NAMALWA (cell line): ENCODE results near the gene OR2V1.
A peak's percentile ranks its signal among the peaks of the same experiment; 100 is the strongest.
"Not testable (repeated sequence)": the region's sequence is repeated elsewhere in the genome, so short reads cannot be mapped to it uniquely, and the experiment has no call there.

Experiments
- DNase-seq: peaks from one replicate; pipeline ENCODE4 v3.0.0-alpha.2; 2015; ENCODE audit warnings: low spot score

The OR2V1 gene

GRCh38 chr5:181160152-181160754 is 29.3 kb upstream of the OR2V1 start:
- peak; percentile 79 for DNase-seq

DNA sequence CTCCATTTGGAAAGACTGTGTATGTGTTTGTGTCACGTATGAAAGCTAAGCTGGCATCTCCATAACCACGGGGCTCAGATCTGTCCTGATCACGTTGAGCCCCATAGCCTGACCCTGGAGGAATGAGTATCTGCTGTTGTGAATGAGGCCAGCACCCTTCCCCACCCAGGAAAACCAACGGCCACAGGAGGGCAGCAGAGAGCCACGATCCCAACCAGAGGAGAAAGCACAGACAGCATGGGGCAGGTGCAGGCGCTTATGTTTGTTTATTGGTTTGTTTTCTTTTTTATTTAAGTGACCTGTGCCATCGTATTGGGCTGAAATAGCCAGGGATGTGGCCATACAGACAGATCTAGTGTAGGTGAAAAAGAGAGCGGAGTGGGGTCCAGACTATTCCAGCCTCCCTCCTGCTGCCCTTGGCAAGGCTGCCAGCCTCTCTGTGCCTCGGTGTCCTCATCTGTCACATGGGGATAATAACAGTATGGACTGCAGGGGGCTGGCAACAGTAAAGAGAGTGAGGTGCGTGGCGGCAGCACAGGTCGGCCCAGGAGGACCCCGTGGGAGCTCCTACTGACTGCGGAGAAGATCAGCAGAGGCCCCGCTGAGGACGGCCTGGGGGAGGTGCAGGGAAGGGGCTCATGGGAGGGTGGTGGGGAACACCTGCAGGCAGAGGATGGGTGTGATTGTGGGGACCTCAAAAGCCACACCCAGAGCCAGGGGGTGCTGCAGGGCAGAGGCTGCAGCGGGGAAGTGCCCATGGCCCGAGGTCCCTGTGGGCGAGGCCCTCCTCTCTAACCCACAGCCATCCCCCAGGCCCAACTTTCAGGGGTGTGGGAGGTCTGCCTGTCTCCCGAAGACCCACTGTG is 28.6 kb upstream of the OR2V1 start:
- peak; percentile 96 for DNase-seq

- no peak for DNase-seq
These were observed 27.9 kb upstream of the OR2V1 start for GRCh38 chr5:181158869-181159268.

DNA sequence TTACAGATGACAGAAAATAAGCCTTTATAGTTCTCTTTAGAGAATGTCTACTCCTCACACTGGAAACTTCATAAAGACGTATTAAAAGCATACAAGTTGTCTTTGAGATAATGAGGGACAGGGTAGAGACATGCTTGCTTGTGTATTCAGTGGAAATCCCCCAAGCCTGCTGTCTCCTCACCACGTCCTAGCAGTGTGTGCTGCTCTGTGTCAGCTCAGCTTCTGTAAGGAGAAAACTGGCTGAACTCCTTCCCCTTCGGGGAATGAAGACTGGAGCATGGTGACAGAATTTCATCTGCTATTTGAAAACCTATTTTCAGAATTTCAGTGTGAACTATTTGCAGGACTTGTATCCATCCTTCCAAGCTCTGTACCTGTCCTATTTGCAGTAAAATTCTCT is 25.8 kb upstream of the OR2V1 start:
- no peak for DNase-seq

DNA sequence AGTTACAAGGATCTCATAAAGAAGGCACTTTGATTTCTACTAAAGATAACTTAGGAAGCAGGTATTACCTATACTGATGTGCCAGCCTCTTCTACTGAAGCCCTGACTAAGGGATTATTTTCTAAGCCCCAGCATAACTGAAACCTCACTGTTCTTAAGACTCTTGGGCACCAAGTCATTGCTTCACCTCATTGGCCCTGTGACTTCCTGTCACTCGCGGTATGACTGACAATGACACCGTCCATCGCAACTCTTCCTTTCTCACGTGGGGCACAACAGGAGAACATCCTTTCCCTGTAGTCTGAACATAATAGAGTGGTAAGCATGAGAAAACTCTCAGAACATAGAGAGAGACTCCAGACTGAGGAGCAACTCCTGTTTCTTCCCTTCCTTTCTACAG is 22.8 kb upstream of the OR2V1 start:
- DNase-seq: no peak

DNA sequence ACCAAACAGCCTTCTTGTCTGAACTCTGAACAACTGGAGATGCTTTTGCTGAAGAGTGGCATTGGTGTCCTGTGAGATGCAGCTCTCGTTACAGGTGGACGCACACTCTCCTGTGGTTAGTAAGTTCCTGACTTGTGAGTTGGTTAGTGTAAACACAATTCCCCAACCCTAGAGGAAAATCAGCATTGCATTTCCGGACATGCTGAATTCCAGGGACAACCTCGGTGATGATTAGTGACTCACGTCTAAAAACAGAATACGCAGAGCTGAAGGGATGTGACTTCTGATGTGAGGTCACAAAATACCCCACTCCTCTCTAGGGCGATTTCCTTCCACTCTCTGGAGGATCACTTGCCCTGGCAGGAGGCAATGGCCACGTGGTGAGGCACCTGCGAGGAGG is 21.4 kb upstream of the OR2V1 start:
- DNase-seq: no peak

DNA sequence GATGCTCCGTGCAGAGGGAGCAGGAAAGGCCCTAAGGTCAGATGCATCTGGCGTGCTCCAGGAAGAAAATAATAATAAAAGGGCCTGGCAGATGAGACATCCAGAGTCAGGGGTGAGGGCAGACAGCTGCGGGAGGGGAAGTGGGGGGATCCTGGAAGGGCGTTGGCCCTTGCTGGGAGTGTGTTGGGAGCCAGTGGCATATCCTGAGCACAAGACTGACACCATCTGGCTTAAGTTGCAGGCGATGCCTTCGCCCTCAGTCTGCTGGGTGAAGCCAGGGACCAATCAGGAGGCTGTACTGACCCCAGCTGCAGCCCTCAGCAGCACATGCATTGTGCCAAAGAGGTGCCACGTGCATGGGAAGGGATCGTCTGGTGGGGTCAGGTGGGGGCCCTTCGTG is 20.2 kb upstream of the OR2V1 start:
- no peak for DNase-seq

DNA sequence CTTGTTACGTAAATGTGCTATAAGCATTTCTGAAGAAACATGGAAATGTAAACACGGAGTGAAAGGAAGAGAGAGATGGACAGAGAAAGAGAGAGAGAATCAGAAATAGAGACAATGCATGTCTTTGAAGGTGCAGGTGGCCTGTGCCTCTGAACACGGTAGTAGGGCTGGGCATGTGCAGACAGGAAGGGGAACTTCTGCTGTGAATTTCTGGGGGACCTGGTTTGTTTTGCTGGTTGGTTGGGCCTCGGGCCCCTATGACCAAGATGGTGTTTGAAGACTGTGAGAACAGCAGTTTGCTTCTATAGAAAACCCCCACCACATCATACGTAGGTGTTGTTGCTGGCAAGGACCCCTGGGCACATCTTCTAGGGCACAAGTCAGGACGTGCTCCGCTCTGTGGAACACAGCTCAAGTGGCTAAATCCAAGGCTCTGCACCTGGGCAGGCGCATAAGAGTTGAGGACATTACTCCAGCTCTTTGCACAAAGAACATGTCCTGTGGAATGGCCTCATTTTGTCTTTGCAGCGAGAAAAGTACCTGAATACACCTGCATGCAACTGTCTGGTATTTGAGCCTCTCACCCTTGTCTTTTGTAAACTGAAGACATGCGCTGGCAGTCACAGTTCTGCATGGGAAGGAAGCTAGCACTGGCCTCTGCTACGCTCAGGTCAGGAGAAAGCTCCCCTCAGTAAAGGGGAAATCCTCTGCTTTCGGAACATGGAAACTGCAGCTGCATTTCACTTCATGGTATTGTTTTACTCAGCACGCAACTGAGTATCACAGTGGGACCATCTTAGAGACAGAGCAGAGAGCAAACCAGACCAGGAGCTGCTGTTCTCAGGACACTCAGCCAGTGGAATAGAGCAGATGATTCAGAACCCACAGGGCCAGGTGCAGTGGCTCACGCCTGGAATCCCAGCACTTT is 19.1 kb upstream of the OR2V1 start:
- no peak for DNase-seq

- DNase-seq: no peak
These were observed 18.4 kb upstream of the OR2V1 start for GRCh38 chr5:181149355-181149754.

- DNase-seq: not testable (repeated sequence)
These were observed 16.1 kb upstream of the OR2V1 start, which contains the start of gene OR2V2 for GRCh38 chr5:181146927-181147636. OR2V2 (plus strand) TSS chr5:181147586; CDS start chr5:181154943, 7,357 bp downstream.

DNA sequence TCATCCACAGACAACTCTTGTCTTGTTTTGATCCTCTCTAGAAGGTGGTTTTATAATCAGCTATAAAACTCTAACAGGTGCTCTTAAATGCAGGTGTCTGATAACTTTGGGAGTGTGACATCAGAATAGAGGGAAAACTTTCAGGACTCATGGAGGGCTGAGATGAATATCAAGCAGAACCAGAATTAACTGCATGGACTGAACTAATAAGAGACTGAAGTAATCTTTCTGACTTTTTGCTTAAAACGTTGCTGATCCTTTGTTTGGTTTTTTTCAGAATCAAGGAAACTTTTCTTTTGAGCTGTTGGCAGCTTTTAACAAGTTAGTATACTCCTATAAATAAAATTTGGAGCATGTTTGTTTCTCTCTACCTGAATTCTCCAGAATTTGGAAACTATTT is 14.2 kb upstream of the OR2V1 start:
- no peak for DNase-seq

GRCh38 chr5:181142054-181142453 is 11.1 kb upstream of the OR2V1 start:
- no peak for DNase-seq

GRCh38 chr5:181140766-181141165 is 9.8 kb upstream of the OR2V1 start:
- DNase-seq: no peak

GRCh38 chr5:181138258-181138657 is 7.3 kb upstream of the OR2V1 start:
- no peak for DNase-seq

GRCh38 chr5:181136361-181136955 is 5.5 kb upstream of the OR2V1 start:
- no peak for DNase-seq

DNA sequence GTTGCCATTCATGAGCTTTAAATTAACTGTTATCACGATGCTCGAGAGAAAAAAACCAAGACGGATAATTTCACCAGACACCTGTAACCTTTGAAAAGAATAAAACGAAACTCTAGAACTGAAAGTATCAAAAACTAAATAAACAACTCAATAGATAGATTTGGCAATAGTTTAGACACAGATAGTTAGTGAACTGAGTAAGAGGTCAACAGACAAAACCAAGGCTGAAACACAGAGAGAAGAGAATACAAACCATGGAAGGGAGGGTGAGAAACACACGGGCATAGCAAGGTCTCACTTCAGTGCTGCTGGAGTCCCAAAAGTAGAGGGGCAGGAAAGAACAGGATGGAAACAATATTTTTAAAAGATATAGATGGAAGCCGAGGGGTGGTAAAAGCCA is 3.3 kb upstream of the OR2V1 start:
- no peak for DNase-seq

DNA sequence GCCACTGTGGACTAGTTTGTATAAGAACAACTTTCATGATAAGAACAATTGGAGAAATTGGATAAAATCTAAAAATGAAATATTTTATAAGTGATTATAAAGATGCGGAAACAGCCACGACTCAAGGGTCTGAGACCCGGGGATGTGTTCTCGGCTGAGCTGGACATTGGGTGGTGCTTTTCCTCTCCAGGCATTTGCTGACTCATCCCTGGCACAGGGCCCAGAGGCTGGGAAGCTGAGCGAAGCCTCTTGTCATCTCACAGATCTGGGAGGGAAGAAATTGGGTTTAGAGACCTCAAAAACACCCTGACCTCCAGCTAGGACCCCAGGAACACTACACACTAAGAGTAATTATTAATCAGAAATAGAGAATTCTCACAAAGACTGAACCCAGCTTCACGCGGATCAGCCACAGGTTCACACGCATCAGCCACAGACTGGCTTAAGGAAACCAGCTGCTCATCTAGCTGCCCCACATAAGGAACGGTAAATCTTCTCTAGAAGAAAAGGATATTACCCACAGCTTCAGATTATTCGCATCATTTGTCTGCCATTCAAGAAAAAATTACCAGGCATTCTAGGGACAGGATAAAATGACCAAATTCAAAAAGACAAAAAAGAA is 2.8 kb upstream of the OR2V1 start:
- DNase-seq: no peak

GRCh38 chr5:181133083-181133482 is 2.1 kb upstream of the OR2V1 start:
- no peak for DNase-seq

GRCh38 chr5:181131514-181131913 is 545 bp upstream of the OR2V1 start:
- no peak for DNase-seq

GRCh38 chr5:181130081-181130480 is 888 bp downstream of the OR2V1 start:
- DNase-seq: not testable (repeated sequence)

DNA sequence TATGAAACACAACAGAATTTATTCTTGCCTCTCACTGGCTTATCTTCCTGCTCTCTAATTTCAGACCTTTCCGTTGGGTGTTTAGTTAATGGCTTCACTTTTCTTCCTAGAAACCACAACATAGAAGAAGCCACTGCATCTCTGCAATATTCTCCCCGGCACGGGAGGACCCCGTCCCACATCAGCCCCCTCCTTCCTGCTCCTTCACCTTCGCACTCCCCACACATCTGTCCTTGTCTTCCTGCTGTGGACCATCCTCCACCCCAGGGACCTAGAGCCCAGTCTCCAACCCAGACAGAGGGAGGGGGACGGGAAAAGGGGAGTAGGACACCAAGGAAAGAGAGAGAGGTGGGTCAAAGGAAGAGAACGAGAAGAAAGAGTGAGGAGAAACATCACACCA is 1.4 kb downstream of the OR2V1 start:
- DNase-seq: no peak
